ENCODE measurements around the gene PXYLP1. TPM values are rescaled to one million over a fixed set of nuclear protein-coding genes. Genes with fewer than 3 reads are reported as not detected.
A peak's percentile ranks its signal among the peaks of the same experiment; 100 is the strongest.

The PXYLP1 gene
- 4.8 and 6.0 TPM in 2 replicates for polyA plus RNA-seq (2013)

GRCh38 chr3:141231101-141231951, at the start of gene PXYLP1:
TSS of gene PXYLP1 (plus strand) at chr3:141231825. CDS start at chr3:141260176, 28,351 bp downstream.
- Histone ChIP-seq H3K18ac (ENCODE audit: low read length) (peak within 1 kb of the TSS; percentile 89), H2BK120ac (ENCODE audit: insufficient read depth, low read length, poor library complexity) (peak within 1 kb of the TSS; percentile 28), H3K79me1 (ENCODE audit: low read length) (peaks cover 8% of the 10 kb centered on the region), H3K4me1 (ENCODE audit: control insufficient read depth in 1 of 2, insufficient read depth in 2 of 2, low read length in 2 of 2) (peaks cover 5 to 7% of the 10 kb centered on the region in 2 experiments), H3K4ac (ENCODE audit: low read depth, low read length) (peak within 1 kb of the TSS; percentile 29), H2AFZ (ENCODE audit: insufficient read depth, low read length, poor library complexity) (peak within 1 kb of the TSS; percentile 82), H3K9me3 (ENCODE audit: insufficient read depth, low read depth, low read length) (peaks cover 4% of the 10 kb centered on the region), H3K27ac (ENCODE audit: low read depth, low read length) (no peak within 1 kb of the TSS), H4K12ac (ENCODE audit: low read depth, low read length) (peak within 1 kb of the TSS; percentile 87), H2BK5ac (ENCODE audit: low read depth, low read length, poor library complexity) (peak within 1 kb of the TSS; percentile 58), H3K4me2 (ENCODE audit: low read length) (peak within 1 kb of the TSS; percentile 78), H3K79me2 (ENCODE audit: control insufficient read depth, insufficient read depth, low read length, poor library complexity) (peaks cover 3% of the 10 kb centered on the region), H3K14ac (ENCODE audit: low read length) (peak within 1 kb of the TSS; percentile 89), H3K9ac (ENCODE audit: low read length) (peak within 1 kb of the TSS; percentile 72), H3K23ac (ENCODE audit: low read length) (no peak within 1 kb of the TSS), H3K36me3 (ENCODE audit: control insufficient read depth in 1 of 2, insufficient read depth in 2 of 2, low read length in 2 of 2) (no peaks in the 10 kb centered on the region), H3K27me3 (ENCODE audit: insufficient read depth, low read length) (peaks cover 3% of the 10 kb centered on the region), H3K4me3 (ENCODE audit: low read depth, low read length) (peak within 1 kb of the TSS; percentile 84), H2AK5ac (ENCODE audit: low read length) (no peak within 1 kb of the TSS), H4K91ac (ENCODE audit: low read depth, low read length) (peak within 1 kb of the TSS; percentile 81), H2BK12ac (ENCODE audit: low read length) (no peak within 1 kb of the TSS), H4K8ac (ENCODE audit: low read depth, low read length) (peak within 1 kb of the TSS; percentile 90)
- WGBS (ENCODE audit: extremely low coverage, insufficient coverage, insufficient read length): no CpG with 5 or more reads among the region's 92 CpGs
- peak; percentile 91 to 96 for DNase-seq

GRCh38 chr3:141183606-141184005, 48.0 kb upstream of the PXYLP1 start:
- Histone ChIP-seq H3K4me2 (ENCODE audit: low read length) (no peak overlapping the region), H4K12ac (ENCODE audit: low read depth, low read length) (no peak overlapping the region)
- WGBS (ENCODE audit: extremely low coverage, insufficient coverage, insufficient read length): no CpG with 5 or more reads among the region's 2 CpGs

GRCh38 chr3:141184430-141184829, 47.2 kb upstream of the PXYLP1 start:
- Histone ChIP-seq H3K4ac (ENCODE audit: low read depth, low read length) (no peak overlapping the region), H3K18ac (ENCODE audit: low read length) (no peak overlapping the region), H3K27me3 (ENCODE audit: insufficient read depth, low read length) (no peaks in the 10 kb centered on the region), H3K79me1 (ENCODE audit: low read length) (no peaks in the 10 kb centered on the region), H3K36me3 (ENCODE audit: control insufficient read depth in 1 of 2, insufficient read depth in 2 of 2, low read length in 2 of 2) (no peaks in the 10 kb centered on the region), H2AFZ (ENCODE audit: insufficient read depth, low read length, poor library complexity) (no peak overlapping the region), H3K9ac (ENCODE audit: low read length) (no peak overlapping the region), H3K4me3 (ENCODE audit: low read depth, low read length) (no peak overlapping the region), H4K8ac (ENCODE audit: low read depth, low read length) (no peak overlapping the region), H4K91ac (ENCODE audit: low read depth, low read length) (no peak overlapping the region), H2BK12ac (ENCODE audit: low read length) (no peak overlapping the region), H3K23ac (ENCODE audit: low read length) (no peak overlapping the region), H2BK5ac (ENCODE audit: low read depth, low read length, poor library complexity) (no peak overlapping the region), H3K79me2 (ENCODE audit: control insufficient read depth, insufficient read depth, low read length, poor library complexity) (no peaks in the 10 kb centered on the region), H3K9me3 (ENCODE audit: insufficient read depth, low read depth, low read length) (no peaks in the 10 kb centered on the region), H3K14ac (ENCODE audit: low read length) (no peak overlapping the region), H4K12ac (ENCODE audit: low read depth, low read length) (no peak overlapping the region), H3K4me1 (ENCODE audit: control insufficient read depth in 1 of 2, insufficient read depth in 2 of 2, low read length in 2 of 2) (no peaks in the 10 kb centered on the region), H2BK120ac (ENCODE audit: insufficient read depth, low read length, poor library complexity) (no peak overlapping the region), H3K4me2 (ENCODE audit: low read length) (no peak overlapping the region), H2AK5ac (ENCODE audit: low read length) (no peak overlapping the region), H3K27ac (ENCODE audit: low read depth, low read length) (no peak overlapping the region)
- WGBS (ENCODE audit: extremely low coverage, insufficient coverage, insufficient read length): no CpG with 5 or more reads among the region's 4 CpGs
- DNase-seq: no peak

More at GRCh38 chr3:141183606-141184005, 48.0 kb upstream of the PXYLP1 start:
- H3K14ac ChIP-seq (ENCODE audit: low read length): no peak overlapping the region
- no peak overlapping the region for H3K23ac ChIP-seq (ENCODE audit: low read length)
- no peak overlapping the region for H3K27ac ChIP-seq (ENCODE audit: low read depth, low read length)
- H2AFZ ChIP-seq (ENCODE audit: insufficient read depth, low read length, poor library complexity): no peak overlapping the region
- no peak overlapping the region for H4K8ac ChIP-seq (ENCODE audit: low read depth, low read length)
- no peak overlapping the region for H3K18ac ChIP-seq (ENCODE audit: low read length)
- H2BK5ac ChIP-seq (ENCODE audit: low read depth, low read length, poor library complexity): no peak overlapping the region
- no peaks in the 10 kb centered on the region for H3K27me3 ChIP-seq (ENCODE audit: insufficient read depth, low read length)
- H3K79me2 ChIP-seq (ENCODE audit: control insufficient read depth, insufficient read depth, low read length, poor library complexity): no peaks in the 10 kb centered on the region
- H3K9me3 ChIP-seq (ENCODE audit: insufficient read depth, low read depth, low read length): peaks cover 3% of the 10 kb centered on the region
- no peak overlapping the region for H2BK12ac ChIP-seq (ENCODE audit: low read length)
- no peak overlapping the region for H2AK5ac ChIP-seq (ENCODE audit: low read length)
- no peak overlapping the region for H3K4ac ChIP-seq (ENCODE audit: low read depth, low read length)
- H3K79me1 ChIP-seq (ENCODE audit: low read length): no peaks in the 10 kb centered on the region
- no peak overlapping the region for H3K4me3 ChIP-seq (ENCODE audit: low read depth, low read length)
- no peak for DNase-seq
- H2BK120ac ChIP-seq (ENCODE audit: insufficient read depth, low read length, poor library complexity): no peak overlapping the region
- H3K36me3 ChIP-seq (ENCODE audit: control insufficient read depth in 1 of 2, insufficient read depth in 2 of 2, low read length in 2 of 2): no peaks in the 10 kb centered on the region
- H3K9ac ChIP-seq (ENCODE audit: low read length): no peak overlapping the region
- H4K91ac ChIP-seq (ENCODE audit: low read depth, low read length): no peak overlapping the region
- H3K4me1 ChIP-seq (ENCODE audit: control insufficient read depth in 1 of 2, insufficient read depth in 2 of 2, low read length in 2 of 2): no peaks in the 10 kb centered on the region

- Histone ChIP-seq H3K36me3 (ENCODE audit: control insufficient read depth in 1 of 2, insufficient read depth in 2 of 2, low read length in 2 of 2) (no peaks in the 10 kb centered on the region), H2BK120ac (ENCODE audit: insufficient read depth, low read length, poor library complexity) (no peak overlapping the region), H2BK5ac (ENCODE audit: low read depth, low read length, poor library complexity) (no peak overlapping the region), H3K79me1 (ENCODE audit: low read length) (no peaks in the 10 kb centered on the region), H4K12ac (ENCODE audit: low read depth, low read length) (no peak overlapping the region), H3K18ac (ENCODE audit: low read length) (no peak overlapping the region), H2BK12ac (ENCODE audit: low read length) (no peak overlapping the region), H4K91ac (ENCODE audit: low read depth, low read length) (no peak overlapping the region), H2AFZ (ENCODE audit: insufficient read depth, low read length, poor library complexity) (no peak overlapping the region), H3K4me2 (ENCODE audit: low read length) (no peak overlapping the region), H3K4me1 (ENCODE audit: control insufficient read depth in 1 of 2, insufficient read depth in 2 of 2, low read length in 2 of 2) (no peaks in the 10 kb centered on the region), H3K79me2 (ENCODE audit: control insufficient read depth, insufficient read depth, low read length, poor library complexity) (no peaks in the 10 kb centered on the region), H3K9me3 (ENCODE audit: insufficient read depth, low read depth, low read length) (peaks cover 1% of the 10 kb centered on the region), H3K14ac (ENCODE audit: low read length) (no peak overlapping the region), H3K27me3 (ENCODE audit: insufficient read depth, low read length) (no peaks in the 10 kb centered on the region), H4K8ac (ENCODE audit: low read depth, low read length) (no peak overlapping the region), H3K9ac (ENCODE audit: low read length) (no peak overlapping the region), H2AK5ac (ENCODE audit: low read length) (no peak overlapping the region), H3K23ac (ENCODE audit: low read length) (no peak overlapping the region), H3K4ac (ENCODE audit: low read depth, low read length) (no peak overlapping the region), H3K4me3 (ENCODE audit: low read depth, low read length) (no peak overlapping the region), H3K27ac (ENCODE audit: low read depth, low read length) (no peak overlapping the region)
- 100% methylated on average over 1 of the region's 2 CpGs for WGBS (ENCODE audit: extremely low coverage, insufficient coverage, insufficient read length)
- DNase-seq: peak in 1 of 2 donors; percentile 15
Measured at GRCh38 chr3:141191097-141191749, 40.4 kb upstream of the PXYLP1 start.

Measured in trophoblast cell (in vitro differentiated cells and primary cell).